Right lobe of liver (tissue), 4 donors: ENCODE data around the gene LRRC72.

Source experiments
- POLR2A ChIP-seq: fragments of 450-650 bp; IDR thresholded peaks from one replicate; pipeline ENCODE4 v1.6.1; 2017; ENCODE audit warnings: antibody characterized with exemption, mild to moderate bottlenecking
- TF ChIP-seq, protein P1 (sequence below), 4 donors: fragments of 200-600 bp in 3 of 4; fragments of 450-650 bp in 1 of 4; IDR thresholded peaks; one replicate each; pipeline versions ENCODE4 v1.5.1 to v1.8.0; 2016 to 2022; ENCODE audit warnings: antibody characterized with exemption in 4 of 4, mild to moderate bottlenecking in 2 of 4
- donor health status: DM: no; HTN: no; CAD: no.
- donor health status: DM: no; HTN: no; CAD: no.
- donor health status: DM: no; HTN: yes; CAD: no.

DNA sequence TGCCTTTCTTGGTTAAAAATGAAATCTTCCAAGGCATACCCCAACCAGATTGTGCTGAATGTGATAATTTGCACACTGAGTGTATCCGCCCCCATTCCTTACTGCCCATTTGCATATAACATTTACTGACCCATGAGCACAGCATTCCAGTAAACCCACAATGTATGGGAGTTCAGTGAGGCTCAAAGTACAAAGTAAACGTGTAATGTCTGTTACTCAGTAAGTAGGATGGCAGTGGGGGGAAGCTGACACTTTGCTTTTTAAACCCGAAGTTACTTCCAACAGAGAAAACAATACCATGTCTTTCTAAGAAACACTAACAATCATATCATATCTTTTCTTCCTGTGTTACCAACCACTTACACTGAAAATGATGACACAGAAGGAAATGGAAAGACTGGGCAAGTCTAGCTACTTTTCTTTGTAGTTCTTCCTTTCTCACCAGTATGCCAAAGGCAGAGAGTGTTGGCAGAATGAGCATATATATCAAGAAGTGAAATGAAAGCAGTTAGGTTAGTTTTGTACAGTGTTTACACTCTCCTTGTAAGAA, 34.0 kb upstream of the LRRC72 start:
- TF ChIP-seq POLR2A, result no peak
- TF ChIP-seq, protein P1, sequence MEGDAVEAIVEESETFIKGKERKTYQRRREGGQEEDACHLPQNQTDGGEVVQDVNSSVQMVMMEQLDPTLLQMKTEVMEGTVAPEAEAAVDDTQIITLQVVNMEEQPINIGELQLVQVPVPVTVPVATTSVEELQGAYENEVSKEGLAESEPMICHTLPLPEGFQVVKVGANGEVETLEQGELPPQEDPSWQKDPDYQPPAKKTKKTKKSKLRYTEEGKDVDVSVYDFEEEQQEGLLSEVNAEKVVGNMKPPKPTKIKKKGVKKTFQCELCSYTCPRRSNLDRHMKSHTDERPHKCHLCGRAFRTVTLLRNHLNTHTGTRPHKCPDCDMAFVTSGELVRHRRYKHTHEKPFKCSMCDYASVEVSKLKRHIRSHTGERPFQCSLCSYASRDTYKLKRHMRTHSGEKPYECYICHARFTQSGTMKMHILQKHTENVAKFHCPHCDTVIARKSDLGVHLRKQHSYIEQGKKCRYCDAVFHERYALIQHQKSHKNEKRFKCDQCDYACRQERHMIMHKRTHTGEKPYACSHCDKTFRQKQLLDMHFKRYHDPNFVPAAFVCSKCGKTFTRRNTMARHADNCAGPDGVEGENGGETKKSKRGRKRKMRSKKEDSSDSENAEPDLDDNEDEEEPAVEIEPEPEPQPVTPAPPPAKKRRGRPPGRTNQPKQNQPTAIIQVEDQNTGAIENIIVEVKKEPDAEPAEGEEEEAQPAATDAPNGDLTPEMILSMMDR (IDR thresholded peaks at IDR 0.05), result no peak
